Bronchial epithelial cell (primary cell): ENCODE results near the gene MAP3K5. TPM values are rescaled to one million over a fixed set of nuclear protein-coding genes. Genes with fewer than 3 reads are reported as not detected.

Experiments
- DNase-seq: peaks from one replicate; pipeline ENCODE4 v3.0.0-alpha.2; 2010; ENCODE audit warnings: low read depth
- FAIRE-seq: peaks from 2 replicates; lab custom pipeline; 2011; peaks lifted over from hg19 to GRCh38; lab: Jason Lieb, UNC
- H3K27me3 ChIP-seq: 2 replicates; pipeline ENCODE4 v1.5.1; 2011; ENCODE audit warnings: low read length; ENCODE audit not compliant: control insufficient read depth, insufficient read depth
- H3K36me3 ChIP-seq: 2 replicates; pipeline ENCODE4 v1.5.1; 2011; ENCODE audit warnings: low read length; ENCODE audit not compliant: control insufficient read depth, insufficient read depth
- H3K4me3 ChIP-seq: 2 replicates; pipeline ENCODE4 v1.5.1; 2011; ENCODE audit warnings: mild to moderate bottlenecking, low read depth, low read length, control low read depth
- CTCF ChIP-seq: IDR thresholded peaks from 2 replicates; pipeline ENCODE4 v1.5.1; 2011; ENCODE audit warnings: mild to moderate bottlenecking, moderate library complexity, low read length, control low read depth, inconsistent platforms; ENCODE audit not compliant: insufficient read depth, severe bottlenecking
- total RNA-seq: library from RNA; depleted of rRNA; stranded (reverse); fragments of >200 nt; gene quantifications from 2 replicates; pipeline ENCODE4 v1.2.1, GENCODE V29; 2014

The MAP3K5 gene
- total RNA-seq, 1 donor from 2014 or later: 8.2 TPM

DNA sequence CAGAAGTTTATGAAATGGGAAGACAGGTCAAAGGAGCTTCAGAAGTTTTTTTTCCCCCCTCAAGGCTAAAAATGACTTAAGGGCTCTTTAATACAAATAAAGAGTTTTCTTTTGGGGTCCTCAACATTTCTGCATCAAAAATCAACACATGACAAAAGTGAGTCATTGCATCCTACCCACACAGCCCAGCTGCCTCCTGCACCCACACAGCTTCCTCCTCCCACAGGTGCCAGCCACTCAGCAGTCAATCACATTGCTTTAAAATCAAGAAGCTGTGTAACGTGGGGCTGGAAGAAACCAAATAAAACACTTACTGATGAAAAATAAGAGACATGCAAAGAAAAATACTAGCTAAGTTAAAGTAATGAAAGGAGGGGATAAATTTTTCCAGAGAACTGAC is 68.5 kb downstream of the MAP3K5 start:
- no peak for TF ChIP-seq CTCF
- no peak overlapping the region for H3K4me3 ChIP-seq
- no peak for FAIRE-seq

GRCh38 chr6:136721467-136721866 is 70.8 kb downstream of the MAP3K5 start:
- FAIRE-seq: no peak

More for the DNA sequence above, 68.5 kb downstream of the MAP3K5 start:
- DNase-seq: peak; percentile 26
- H3K36me3 ChIP-seq: no peaks in the 10 kb centered on the region
- no peaks in the 10 kb centered on the region for H3K27me3 ChIP-seq

GRCh38 chr6:136720045-136720770 is 72.1 kb downstream of the MAP3K5 start:
- DNase-seq: no peak
- H3K27me3 ChIP-seq: no peaks in the 10 kb centered on the region
- no peaks in the 10 kb centered on the region for H3K36me3 ChIP-seq
- FAIRE-seq: no peak
- H3K4me3 ChIP-seq: no peak overlapping the region
- no peak for TF ChIP-seq CTCF

More at GRCh38 chr6:136721467-136721866, 70.8 kb downstream of the MAP3K5 start:
- Histone ChIP-seq H3K36me3 (no peaks in the 10 kb centered on the region), H3K27me3 (no peaks in the 10 kb centered on the region), H3K4me3 (no peak overlapping the region)
- no peak for TF ChIP-seq CTCF
- DNase-seq: no peak

DNA sequence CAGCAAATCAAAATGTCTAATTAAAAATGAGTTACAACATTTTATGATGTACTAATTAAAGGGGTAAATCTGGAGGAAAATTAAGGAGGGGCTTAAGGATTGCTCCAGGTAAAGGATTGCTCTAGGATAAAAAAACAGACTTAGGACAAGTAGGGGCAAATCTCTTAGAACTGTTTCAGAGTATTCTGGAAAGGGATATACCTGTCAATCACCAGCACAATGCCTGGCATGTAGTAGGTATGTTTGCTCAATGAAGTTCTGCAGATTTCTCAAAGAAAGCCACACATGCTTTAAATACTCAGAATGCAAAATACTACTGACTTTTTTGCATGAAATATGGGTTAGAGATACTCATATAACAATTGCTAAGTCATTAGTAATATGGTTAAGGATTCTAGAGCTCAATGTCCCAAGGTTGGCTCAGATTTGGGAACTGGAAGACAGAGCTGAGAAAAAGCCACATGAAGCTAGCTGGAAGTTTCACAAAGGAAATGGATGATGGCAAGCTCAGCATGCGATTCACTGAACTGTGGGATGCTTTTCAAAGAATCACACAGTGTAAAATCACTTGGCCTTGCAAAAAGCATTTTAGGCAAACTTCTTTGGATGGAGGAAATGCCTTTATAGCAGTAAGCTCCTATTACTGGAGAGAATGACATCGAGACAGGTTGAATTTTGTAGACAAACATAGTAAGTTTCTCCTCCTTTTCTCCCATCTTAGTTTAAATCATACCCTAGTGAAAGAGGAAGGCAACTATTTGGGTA is 72.8 kb downstream of the MAP3K5 start:
- H3K4me3 ChIP-seq: no peak overlapping the region

DNA sequence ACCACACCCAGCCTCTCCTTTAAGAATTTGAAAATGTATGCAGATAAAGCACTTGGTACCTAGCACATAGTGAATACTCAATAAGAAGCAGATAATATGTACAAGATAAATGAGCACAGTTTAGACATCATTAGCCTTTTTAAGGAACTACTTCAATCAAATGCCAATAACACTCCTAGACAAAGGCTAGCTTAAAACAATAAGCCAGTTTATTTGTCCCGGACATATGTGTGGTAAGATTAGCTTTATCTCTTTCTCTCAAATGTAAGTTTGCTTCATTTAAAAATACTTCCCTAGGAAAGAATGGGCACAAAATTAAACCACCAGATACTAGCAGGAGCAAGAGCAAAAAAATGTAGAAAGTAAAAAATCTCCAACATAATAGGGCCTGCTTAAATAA is 73.8 kb downstream of the MAP3K5 start:
- DNase-seq: no peak
- no peak for TF ChIP-seq CTCF
- H3K36me3 ChIP-seq: no peaks in the 10 kb centered on the region
- H3K4me3 ChIP-seq: no peak overlapping the region
- no peak for FAIRE-seq
- no peaks in the 10 kb centered on the region for H3K27me3 ChIP-seq

More for the DNA sequence above, 72.8 kb downstream of the MAP3K5 start:
- H3K36me3 ChIP-seq: no peaks in the 10 kb centered on the region
- no peaks in the 10 kb centered on the region for H3K27me3 ChIP-seq
- no peak for TF ChIP-seq CTCF
- DNase-seq (peak; percentile 55), FAIRE-seq (no peak)
